H1 (cell line): ENCODE measurements around the gene ALLC. TPM values are rescaled to one million over a fixed set of nuclear protein-coding genes. Genes with fewer than 3 reads are reported as not detected.
"Not testable (repeated sequence)": the region's sequence is repeated elsewhere in the genome, so short reads cannot be mapped to it uniquely, and the experiment has no call there.

Experiments
- CTCF ChIA-PET: fragments of 300-600 bp; sonication (Branson Sonifier 250); formaldehyde crosslinking; loops from one replicate; lab custom pipeline; 2021; ENCODE audit not compliant: partially characterized antibody; lab: Charles Lee
- POLR2A ChIA-PET: fragments of 300-600 bp; sonication (Branson Sonifier 250); formaldehyde crosslinking; loops from one replicate; lab custom pipeline; 2021; ENCODE audit warnings: inconsistent platforms; ENCODE audit not compliant: partially characterized antibody; lab: Charles Lee
- DNase-seq, 2 experiments: peaks; one replicate each; pipeline versions ENCODE4 v3.0.0 to v3.0.0-alpha.2; 2010 to 2022; ENCODE audit warnings: low spot score in 2 of 2, low read depth in 1 of 2, mixed read lengths in 1 of 2
- FAIRE-seq: peaks from 2 replicates; lab custom pipeline; 2011; peaks lifted over from hg19 to GRCh38; lab: Jason Lieb, UNC
- H2AFZ ChIP-seq: 2 replicates; pipeline ENCODE4 v1.8.1; 2012; ENCODE audit warnings: low read length, inconsistent platforms
- H2AK5ac ChIP-seq: 2 replicates; pipeline ENCODE4 v1.6.1; 2013; ENCODE audit warnings: low read depth, low read length
- H2BK120ac ChIP-seq: replicated peaks from 2 replicates; pipeline ENCODE3; 2013; ENCODE audit warnings: low read depth, low read length, inconsistent platforms
- H2BK12ac ChIP-seq: 2 replicates; pipeline ENCODE4 v1.6.1; 2013; ENCODE audit warnings: low read depth, low read length
- H2BK15ac ChIP-seq: 2 replicates; pipeline ENCODE4 v1.6.1; 2013; ENCODE audit warnings: low read length
- H2BK20ac ChIP-seq: 2 replicates; pipeline ENCODE4 v1.6.1; 2013; ENCODE audit warnings: low read length
- H2BK5ac ChIP-seq: 2 replicates; pipeline ENCODE4 v1.6.1; 2013; ENCODE audit warnings: low read depth, low read length
- H3K14ac ChIP-seq: 2 replicates; pipeline ENCODE4 v1.6.1; 2013; ENCODE audit warnings: inconsistent platforms; ENCODE audit not compliant: insufficient read length
- H3K18ac ChIP-seq: 2 replicates; pipeline ENCODE4 v1.6.1; 2013; ENCODE audit warnings: low read length; ENCODE audit errors: extremely low read depth
- H3K23ac ChIP-seq: 2 replicates; pipeline ENCODE4 v1.6.1; 2013; ENCODE audit warnings: inconsistent platforms; ENCODE audit not compliant: insufficient read length
- H3K23me2 ChIP-seq: 2 replicates; pipeline ENCODE4 v1.6.1; 2013; ENCODE audit warnings: low read depth, low read length
- H3K27ac ChIP-seq: 2 replicates; pipeline ENCODE4 v1.6.1; 2011; ENCODE audit warnings: low read depth, low read length, inconsistent platforms
- H3K27me3 ChIP-seq, 4 experiments: replicated peaks in 1 of 4; 1 replicate in 1 of 4; 2 replicates in 3 of 4; pipeline versions ENCODE4 v1.6.1 to v1.8.1; 2011 to 2013; ENCODE audit warnings: low read length in 3 of 4, mild to moderate bottlenecking in 3 of 4, inconsistent platforms in 2 of 4, mixed read lengths in 2 of 4, moderate library complexity in 1 of 4; ENCODE audit not compliant: control insufficient read depth in 3 of 4, insufficient read depth in 3 of 4; ENCODE audit errors: extremely low read depth in 1 of 4
- H3K36me3 ChIP-seq, 4 experiments: 2 replicates each; pipeline versions ENCODE4 v1.6.1 to v1.8.1; 2011 to 2013; ENCODE audit warnings: mild to moderate bottlenecking in 4 of 4, low read length in 3 of 4, moderate library complexity in 2 of 4, control low read depth in 1 of 4, inconsistent platforms in 1 of 4; ENCODE audit not compliant: insufficient read depth in 4 of 4, control insufficient read depth in 2 of 4
- H3K4ac ChIP-seq: replicated peaks from 2 replicates; pipeline ENCODE3; 2013; ENCODE audit warnings: low read length, low read depth, mixed read lengths, inconsistent platforms; ENCODE audit not compliant: insufficient read length
- H3K4me1 ChIP-seq, 4 experiments: replicated peaks in 1 of 4; 1 replicate in 1 of 4; 2 replicates in 3 of 4; pipeline versions ENCODE4 v1.6.1 to v1.8.1; 2011 to 2013; ENCODE audit warnings: low read length in 3 of 4, inconsistent platforms in 2 of 4, mixed read lengths in 1 of 4; ENCODE audit not compliant: insufficient read depth in 4 of 4, control insufficient read depth in 3 of 4
- H3K4me2 ChIP-seq, 2 experiments: 2 replicates each; pipeline versions ENCODE4 v1.6.1 to v1.8.1; 2011 to 2013; ENCODE audit warnings: low read depth in 2 of 2, low read length in 2 of 2, control low read depth in 1 of 2, inconsistent platforms in 1 of 2, mild to moderate bottlenecking in 1 of 2; ENCODE audit not compliant: insufficient read depth in 1 of 2
- H3K4me3 ChIP-seq, 4 experiments: fragments of 200-600, 300-600 bp in 1 of 4; sonication (generic), shearing (Covaris generic), sonication (Bioruptor Twin) in 1 of 4; 2 replicates each; pipeline versions ENCODE4 v1.5.1 to v1.8.1; 2011 to 2016; ENCODE audit warnings: low read length in 4 of 4, low read depth in 3 of 4, control low read depth in 2 of 4, inconsistent platforms in 2 of 4, mild to moderate bottlenecking in 2 of 4, mixed read lengths in 1 of 4, moderate library complexity in 1 of 4; ENCODE audit not compliant: insufficient read depth in 2 of 4; ENCODE audit errors: extremely low read depth in 1 of 4
- H3K56ac ChIP-seq: replicated peaks from 2 replicates; pipeline ENCODE3; 2013; ENCODE audit warnings: low read depth, mild to moderate bottlenecking, mixed read lengths, low read length, inconsistent platforms; ENCODE audit not compliant: insufficient read length
- H3K79me1 ChIP-seq: 2 replicates; pipeline ENCODE4 v1.6.1; 2013; ENCODE audit warnings: low read depth, low read length, control low read depth
- H3K79me2 ChIP-seq, 2 experiments: 2 replicates each; pipeline versions ENCODE4 v1.6.1 to v1.8.1; 2012 to 2013; ENCODE audit warnings: low read length in 2 of 2, mild to moderate bottlenecking in 2 of 2, inconsistent platforms in 1 of 2; ENCODE audit not compliant: insufficient read depth in 2 of 2, control insufficient read depth in 1 of 2
- H3K9ac ChIP-seq, 4 experiments: replicated peaks in 1 of 4; 1 replicate in 1 of 4; 2 replicates in 3 of 4; pipeline versions ENCODE4 v1.6.1 to v1.8.1; 2011 to 2013; ENCODE audit warnings: low read depth in 3 of 4, low read length in 3 of 4, control low read depth in 2 of 4, mild to moderate bottlenecking in 2 of 4, moderate library complexity in 2 of 4, inconsistent platforms in 1 of 4; ENCODE audit errors: extremely low read depth in 1 of 4
- H3K9me3 ChIP-seq, 2 experiments: 2 replicates each; pipeline versions ENCODE4 v1.6.1 to v1.8.1; 2012 to 2013; ENCODE audit warnings: mild to moderate bottlenecking in 2 of 2, moderate library complexity in 2 of 2, control low read depth in 1 of 2, inconsistent platforms in 1 of 2, low read depth in 1 of 2, low read length in 1 of 2, mixed read lengths in 1 of 2; ENCODE audit not compliant: insufficient read depth in 2 of 2
- H4K20me1 ChIP-seq, 2 experiments: replicated peaks in 1 of 2; 2 replicates each; pipeline versions ENCODE3 to v1.8.1; 2011 to 2013; ENCODE audit warnings: inconsistent platforms in 2 of 2, low read length in 2 of 2, mild to moderate bottlenecking in 1 of 2; ENCODE audit not compliant: insufficient read depth in 2 of 2, control insufficient read depth in 1 of 2
- H4K5ac ChIP-seq: 2 replicates; pipeline ENCODE4 v1.6.1; 2013; ENCODE audit warnings: low read length, low read depth, mixed read lengths, inconsistent platforms; ENCODE audit not compliant: insufficient read length
- H4K8ac ChIP-seq: 2 replicates; pipeline ENCODE4 v1.8.0; 2013; ENCODE audit warnings: mild to moderate bottlenecking, moderate library complexity, low read length, inconsistent platforms; ENCODE audit not compliant: insufficient read depth; ENCODE audit errors: extremely low read depth
- H4K91ac ChIP-seq: replicated peaks from 2 replicates; pipeline ENCODE3; 2013; ENCODE audit warnings: low read length, mixed read lengths, inconsistent platforms; ENCODE audit not compliant: insufficient read length
- BCL11A ChIP-seq, 2 experiments: IDR thresholded peaks; one replicate each; pipeline ENCODE4 v1.6.1; 2011; ENCODE audit warnings: low read depth in 2 of 2, low read length in 2 of 2, mild to moderate bottlenecking in 2 of 2
- CTBP2 ChIP-seq: IDR thresholded peaks from 2 replicates; pipeline ENCODE4 v1.7.0; 2011; ENCODE audit warnings: borderline replicate concordance, mild to moderate bottlenecking, moderate library complexity, mixed read lengths, low read length; ENCODE audit not compliant: insufficient read depth, insufficient read length
- GABPA ChIP-seq: IDR thresholded peaks from 2 replicates; pipeline ENCODE4 v1.6.1; 2011; ENCODE audit warnings: mild to moderate bottlenecking, low read length, moderate library complexity, borderline replicate concordance; ENCODE audit not compliant: insufficient read depth
- KDM4A ChIP-seq: IDR thresholded peaks from one replicate; pipeline ENCODE4 v1.7.1; 2012; ENCODE audit warnings: low read depth, mild to moderate bottlenecking, moderate library complexity, low read length, inconsistent platforms; ENCODE audit not compliant: severe bottlenecking
- MAFK ChIP-seq: IDR thresholded peaks from 2 replicates; pipeline ENCODE4 v1.6.1; 2012; ENCODE audit warnings: low read depth, mild to moderate bottlenecking, improper control_type of control experiment, low read length
- POLR2AphosphoS5 ChIP-seq: IDR thresholded peaks from 2 replicates; pipeline ENCODE4 v1.6.1; 2011; ENCODE audit warnings: low read depth, low read length
- RAD21 ChIP-seq, 2 experiments: IDR thresholded peaks in 1 of 2; conservative IDR thresholded peaks in 1 of 2; 2 replicates each; pipeline ENCODE4 v1.6.1; 2011; ENCODE audit warnings: low read depth in 2 of 2, low read length in 2 of 2, improper control_type of control experiment in 1 of 2, inconsistent platforms in 1 of 2, mild to moderate bottlenecking in 1 of 2, moderate library complexity in 1 of 2
- SRF ChIP-seq: IDR thresholded peaks from 2 replicates; pipeline ENCODE4 v1.6.1; 2011; ENCODE audit warnings: mild to moderate bottlenecking, low read depth, low read length, moderate library complexity
- WGBS, 2 experiments: shearing (Covaris generic) in 1 of 2; methylation state at CpG; one replicate each; pipeline versions ENCODE4 v1.1.6 to v1.1.7; 2013 to 2015; ENCODE audit warnings: low lambda C conversion rate in 2 of 2, mixed read lengths in 2 of 2, inconsistent platforms in 1 of 2, low coverage in 1 of 2, missing lambda C conversion rate in 1 of 2; ENCODE audit not compliant: insufficient replicate concordance in 2 of 2, insufficient coverage in 1 of 2, insufficient read length in 1 of 2; ENCODE audit errors: extremely low coverage in 1 of 2, missing lambda C conversion rate in 1 of 2; 5-methylcytosine and 5-hydroxymethylcytosine counted together
- polyA plus RNA-seq, 7 experiments: library from polyadenylated mRNA; depleted of rRNA in 3 of 7; stranded (reverse) in 5 of 7; unstranded in 2 of 7; fragments of >200 nt in 5 of 7; fragments of 200-250 nt in 2 of 7; gene quantifications; 1 replicate in 5 of 7; 2 replicates in 1 of 7; 4 replicates in 1 of 7; pipeline versions ENCODE4 v1.2.1 to v1.2.3, GENCODE V29; 2011 to 2013; ENCODE audit warnings: missing spikeins in 2 of 7, mixed read lengths in 2 of 7
- total RNA-seq: library from RNA; stranded (reverse); fragmentation: NEBNext Ultra II Directional; extraction: Animal tissue kit (Norgen Biotek cat#: 25700); gene quantifications from 2 replicates; pipeline ENCODE4 v1.2.1, GENCODE V29; 2021

ALLC gene
- total and polyA plus RNA-seq, 2 of the 8 experiments (the other 6 are each of a cell fraction or from before 2014, with no cell fraction given) = not detected

DNA sequence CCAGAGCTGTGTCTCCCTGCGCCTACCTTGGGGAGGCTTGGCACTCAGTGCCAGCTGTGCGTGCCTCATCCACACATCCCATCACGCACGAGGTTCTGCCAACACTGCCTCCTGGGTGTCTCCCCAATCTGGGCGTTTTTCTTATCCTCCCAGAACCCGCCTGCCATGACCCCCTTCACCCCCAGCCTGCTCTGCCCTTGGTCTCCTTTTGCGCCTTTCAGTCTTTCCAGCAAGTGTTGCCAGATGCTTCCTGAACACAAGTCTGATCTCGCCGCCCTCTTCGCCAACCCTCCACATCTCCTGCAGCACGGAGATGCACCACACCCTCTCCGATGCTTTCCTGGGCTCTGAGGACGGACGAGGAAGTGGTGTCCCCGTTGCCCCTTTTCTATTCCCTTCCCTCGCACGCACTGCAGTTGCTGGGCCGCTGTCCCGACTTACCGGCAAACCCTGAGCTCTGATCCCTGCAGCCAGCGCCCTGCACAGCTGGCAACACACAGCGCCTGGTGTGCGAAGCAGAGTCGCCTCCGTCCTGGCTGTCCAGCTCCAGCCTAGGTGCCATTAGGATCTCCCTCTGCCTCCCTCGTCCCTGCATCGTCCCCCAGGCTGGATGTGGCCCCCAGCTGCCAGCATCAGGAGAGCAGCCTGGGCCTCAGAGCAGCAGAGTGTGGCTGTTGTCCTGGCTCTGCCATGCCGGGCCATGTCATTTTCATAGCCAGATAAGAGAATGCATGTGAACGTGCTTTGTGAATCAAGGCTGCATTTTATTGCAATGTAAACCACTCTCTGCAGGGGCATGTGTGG is 22.6 kb upstream of the ALLC start (continued):
- TF ChIP-seq CTBP2 (no peak), KDM4A (no peak), BCL11A (IDR thresholded peaks at IDR 0.05; ENCODE audit: low read depth in 2 of 2, low read length in 2 of 2) (no peak), POLR2AphosphoS5 (no peak), GABPA (no peak), MAFK (no peak), RAD21 (IDR thresholded peaks at IDR 0.05 in 1 of 2, conservative IDR thresholded peaks at IDR 0.05 in 1 of 2; ENCODE audit: low read depth in 2 of 2, low read length in 2 of 2) (no peak), SRF (no peak)

DNA sequence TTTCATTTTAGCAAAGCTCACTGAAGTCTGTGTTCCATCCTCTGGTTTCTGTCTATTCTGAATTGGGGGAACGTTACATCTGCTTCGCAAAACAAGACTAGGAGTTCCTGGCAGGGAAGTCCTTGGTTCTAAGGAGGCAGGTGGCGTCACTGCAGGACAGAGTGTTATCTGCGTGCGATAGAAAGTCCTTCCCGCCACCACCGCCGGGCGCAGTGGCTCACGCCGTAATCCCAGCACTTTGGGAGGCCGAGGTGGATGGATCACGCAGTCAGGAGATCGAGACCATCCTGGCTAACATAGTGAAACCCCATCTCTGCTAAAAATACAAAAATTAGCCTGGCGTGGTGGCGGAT is 22.0 kb upstream of the ALLC start:
- not testable (repeated sequence) for H4K8ac ChIP-seq, H2AK5ac ChIP-seq, H3K23ac ChIP-seq, H3K79me2 ChIP-seq, H3K36me3 ChIP-seq, H3K56ac ChIP-seq, H4K91ac ChIP-seq, H3K27me3 ChIP-seq, H3K79me1 ChIP-seq, H3K9me3 ChIP-seq, H3K4ac ChIP-seq, H3K4me2 ChIP-seq, H3K9ac ChIP-seq, FAIRE-seq, H2BK5ac ChIP-seq, H3K4me3 ChIP-seq, H2AFZ ChIP-seq, H2BK12ac ChIP-seq, H2BK15ac ChIP-seq, H3K18ac ChIP-seq, H2BK20ac ChIP-seq, H3K27ac ChIP-seq, H2BK120ac ChIP-seq, H3K4me1 ChIP-seq, H4K5ac ChIP-seq, H4K20me1 ChIP-seq, H3K23me2 ChIP-seq, H3K14ac ChIP-seq
- peak in 1 of 2 experiments; percentile 23 for DNase-seq
- WGBS, 2 experiments = 91% methylated on average over 16 of the region's 16 CpGs; no CpG with 5 or more reads in 1 of the 2 experiments
- ChIA-PET POLR2A (interaction anchor here (1.2 kb wide), 1 partner anchor 60 kb away, joined by 3 read pairs; no protein-coding TSS in a partner anchor), CTCF (interaction anchor here (3.2 to 3.4 kb wide), 2 partner anchors 10 to 15 kb away, joined by 11 to 12 read pairs; no protein-coding TSS in a partner anchor)
